C4-2B (cell line): ENCODE results near the gene SPATA45.

Experiments
- H3K27ac ChIP-seq: fragments of 450-650 bp; 2 replicates; pipeline ENCODE4 v1.5.1; 2017
- ZFX ChIP-seq: fragments of 450-650 bp; IDR thresholded peaks from 2 replicates; pipeline ENCODE4 v1.6.1; 2017
- TF ChIP-seq, protein P1 (sequence below): fragments of 450-650 bp; conservative IDR thresholded peaks from 2 replicates; pipeline ENCODE4 v1.5.1; 2017; ENCODE audit warnings: mild to moderate bottlenecking

SPATA45 gene

DNA sequence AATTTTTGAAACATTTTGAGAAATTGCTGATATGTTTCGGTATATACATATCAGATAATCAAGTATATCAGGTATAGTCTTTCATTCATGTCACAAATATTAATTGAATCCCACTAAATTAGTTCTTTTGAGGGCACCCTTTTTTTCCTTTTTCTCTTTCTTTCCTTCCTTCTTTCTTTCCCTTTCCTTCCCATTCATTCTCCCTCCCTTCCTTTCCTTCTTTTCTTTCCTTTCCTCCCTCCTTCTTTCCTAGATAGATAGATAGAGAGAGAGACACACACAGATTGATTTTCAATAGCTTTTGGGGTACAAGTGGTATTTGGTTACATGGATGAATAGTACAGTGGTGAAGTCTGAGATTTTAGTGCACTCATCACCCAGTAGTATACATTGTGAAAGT, 61.6 kb downstream of the SPATA45 start:
- no peak overlapping the region for H3K27ac ChIP-seq
- TF ChIP-seq, protein P1, sequence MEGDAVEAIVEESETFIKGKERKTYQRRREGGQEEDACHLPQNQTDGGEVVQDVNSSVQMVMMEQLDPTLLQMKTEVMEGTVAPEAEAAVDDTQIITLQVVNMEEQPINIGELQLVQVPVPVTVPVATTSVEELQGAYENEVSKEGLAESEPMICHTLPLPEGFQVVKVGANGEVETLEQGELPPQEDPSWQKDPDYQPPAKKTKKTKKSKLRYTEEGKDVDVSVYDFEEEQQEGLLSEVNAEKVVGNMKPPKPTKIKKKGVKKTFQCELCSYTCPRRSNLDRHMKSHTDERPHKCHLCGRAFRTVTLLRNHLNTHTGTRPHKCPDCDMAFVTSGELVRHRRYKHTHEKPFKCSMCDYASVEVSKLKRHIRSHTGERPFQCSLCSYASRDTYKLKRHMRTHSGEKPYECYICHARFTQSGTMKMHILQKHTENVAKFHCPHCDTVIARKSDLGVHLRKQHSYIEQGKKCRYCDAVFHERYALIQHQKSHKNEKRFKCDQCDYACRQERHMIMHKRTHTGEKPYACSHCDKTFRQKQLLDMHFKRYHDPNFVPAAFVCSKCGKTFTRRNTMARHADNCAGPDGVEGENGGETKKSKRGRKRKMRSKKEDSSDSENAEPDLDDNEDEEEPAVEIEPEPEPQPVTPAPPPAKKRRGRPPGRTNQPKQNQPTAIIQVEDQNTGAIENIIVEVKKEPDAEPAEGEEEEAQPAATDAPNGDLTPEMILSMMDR: no peak
- no peak for TF ChIP-seq ZFX

DNA sequence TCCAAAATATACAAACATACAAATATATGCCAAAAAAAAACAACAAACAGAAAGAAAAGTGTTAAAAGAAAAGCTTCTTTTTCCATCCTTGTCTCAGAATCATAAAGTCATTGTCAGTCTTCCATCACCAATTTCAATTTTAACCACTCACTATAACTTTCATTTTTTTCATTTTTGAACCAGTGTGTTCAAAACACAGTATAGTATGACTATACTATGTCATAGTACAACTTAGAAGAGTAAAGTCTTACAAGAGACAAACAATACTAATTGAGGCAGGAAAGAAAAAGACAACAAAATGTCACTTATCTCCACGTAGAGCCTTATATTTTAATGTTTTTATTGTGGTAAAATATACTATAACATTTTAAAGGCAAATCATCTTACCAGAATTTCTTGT, 63.5 kb downstream of the SPATA45 start:
- TF ChIP-seq, protein P1: no peak
- no peak for TF ChIP-seq ZFX

DNA sequence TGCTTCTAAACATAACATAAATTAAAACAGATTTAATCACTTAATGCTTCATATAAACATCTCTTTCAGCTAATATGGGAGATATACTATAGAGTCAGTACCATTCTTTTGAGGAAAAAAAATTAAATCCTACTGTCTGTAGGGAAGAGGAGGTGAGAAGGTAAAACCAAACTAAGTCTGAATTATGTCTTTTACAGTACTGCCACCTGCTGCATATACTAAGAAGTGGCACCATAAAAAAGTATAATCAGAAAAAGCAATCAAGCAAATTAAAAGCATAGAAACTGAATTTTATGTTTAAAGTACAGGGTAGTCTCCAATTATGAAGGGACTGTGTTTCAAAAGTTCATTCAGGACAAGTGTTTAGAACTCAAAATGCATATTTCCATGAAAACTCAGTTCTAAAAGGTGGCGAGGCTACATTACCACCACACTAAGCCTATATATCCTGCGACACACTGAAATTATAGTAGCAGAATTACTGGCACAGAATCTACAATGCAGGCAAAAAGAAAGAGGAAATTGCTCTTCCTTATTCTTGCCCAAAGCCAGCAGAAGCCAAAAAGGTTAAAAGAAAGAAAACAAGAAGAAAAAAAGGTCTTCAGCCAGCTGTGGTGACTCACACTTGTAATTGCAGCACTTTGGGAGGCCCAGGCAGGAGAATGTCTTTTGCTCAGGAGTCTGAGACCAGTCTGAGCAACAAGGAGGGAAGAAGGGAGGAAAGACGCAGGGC, 64.9 kb downstream of the SPATA45 start:
- TF ChIP-seq, protein P1: peak; percentile 80
- no peak for TF ChIP-seq ZFX
- no peak overlapping the region for H3K27ac ChIP-seq

More for the DNA sequence above, 63.5 kb downstream of the SPATA45 start:
- no peak overlapping the region for H3K27ac ChIP-seq

DNA sequence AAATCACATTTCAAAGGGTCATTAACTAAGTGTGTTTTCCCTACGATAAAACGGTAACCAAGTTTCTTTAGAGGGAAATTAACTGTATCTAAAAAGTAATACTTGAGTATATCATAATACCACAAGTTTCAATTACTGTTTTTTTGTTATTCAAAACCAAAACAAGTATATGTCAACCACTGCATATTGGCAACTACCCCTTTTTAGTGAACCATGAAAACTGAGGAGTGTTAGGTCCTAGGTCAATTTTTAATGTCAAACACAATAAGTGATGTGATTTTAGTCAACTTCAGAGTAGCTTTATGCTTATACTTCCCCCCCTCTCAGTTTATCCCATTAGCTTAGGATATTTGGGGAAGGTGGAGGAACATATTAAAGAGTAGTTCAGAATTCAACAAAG, 66.2 kb downstream of the SPATA45 start:
- TF ChIP-seq ZFX: no peak
- TF ChIP-seq, protein P1: no peak
- H3K27ac ChIP-seq: no peak overlapping the region

DNA sequence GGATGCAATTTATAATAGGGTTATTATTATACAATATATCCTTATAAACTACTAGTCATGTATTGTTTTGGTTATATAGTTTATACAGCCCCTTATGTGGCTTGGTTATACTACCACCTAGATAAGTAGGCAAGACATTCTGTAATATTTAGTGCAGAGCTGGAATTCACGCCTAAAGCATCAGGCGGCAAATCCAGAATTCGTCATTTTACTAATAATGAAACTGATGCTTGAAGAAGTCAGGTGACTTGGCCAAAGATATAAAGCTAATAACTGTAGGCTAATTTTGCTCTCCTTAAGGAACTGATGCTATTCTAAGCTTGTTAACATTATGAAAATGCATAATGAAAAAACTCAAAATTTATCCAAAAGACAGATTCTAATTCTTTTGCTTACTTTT, 66.7 kb downstream of the SPATA45 start:
- TF ChIP-seq, protein P1: no peak
- TF ChIP-seq ZFX: no peak
- no peak overlapping the region for H3K27ac ChIP-seq
